ENCODE data around the gene TAP2. TPM values are rescaled to one million over a fixed set of nuclear protein-coding genes. Genes with fewer than 3 reads are reported as not detected.
"Not testable (repeated sequence)": the region's sequence is repeated elsewhere in the genome, so short reads cannot be mapped to it uniquely, and the experiment has no call there.

The TAP2 gene
- total RNA-seq, 1 donor from 2014 or later, result 81.8 TPM

GRCh38 chr6:32882879-32883250 is 44.3 kb upstream of the TAP2 start:
- intact Hi-C loops (cut with DNase I), result loop anchor here (10.0 kb wide), 1 partner anchor 102 kb away; no protein-coding TSS in a partner anchor
- Histone ChIP-seq H3K9me3 (no peaks in the 10 kb centered on the region), H3K4me3 (no peak overlapping the region), H3K27me3 (ENCODE audit: low read depth) (no peaks in the 10 kb centered on the region), H3K27ac (no peak overlapping the region), H3K4me1 (peaks cover 13% of the 10 kb centered on the region), H3K36me3 (no peaks in the 10 kb centered on the region)
- TF ChIP-seq CTCF (IDR thresholded peaks at IDR 0.05), result no peak
- no peak for ATAC-seq
- no peak for DNase-seq

- not testable (repeated sequence) for DNase-seq; H3K9me3 ChIP-seq; H3K4me3 ChIP-seq; H3K27me3 ChIP-seq (ENCODE audit: low read depth); H3K36me3 ChIP-seq; ATAC-seq; H3K27ac ChIP-seq
- H3K4me1 ChIP-seq, result peaks cover 13% of the 10 kb centered on the region
- intact Hi-C loops (cut with DNase I), result loop anchor here (10.0 kb wide), 1 partner anchor 104 kb away; no protein-coding TSS in a partner anchor
These were observed 42.4 kb upstream of the TAP2 start for GRCh38 chr6:32880962-32881361.

GRCh38 chr6:32879691-32880090 is 41.2 kb upstream of the TAP2 start:
- no peak overlapping the region for H3K27ac ChIP-seq
- peaks cover 10% of the 10 kb centered on the region for H3K4me1 ChIP-seq
- H3K27me3 ChIP-seq (ENCODE audit: low read depth), result no peaks in the 10 kb centered on the region
- ATAC-seq (peak in 1 of 2 donors; percentile 10), DNase-seq (no peak)
- no peak overlapping the region for H3K4me3 ChIP-seq
- TF ChIP-seq CTCF (IDR thresholded peaks at IDR 0.05), result no peak
- no peaks in the 10 kb centered on the region for H3K9me3 ChIP-seq
- intact Hi-C loops (cut with DNase I), result loop anchor here (10.0 kb wide), 1 partner anchor 105 kb away; no protein-coding TSS in a partner anchor
- H3K36me3 ChIP-seq, result no peaks in the 10 kb centered on the region

GRCh38 chr6:32876603-32877002 is 38.1 kb upstream of the TAP2 start:
- no peak for ATAC-seq
- Histone ChIP-seq H3K27ac (no peak overlapping the region), H3K4me1 (no peaks in the 10 kb centered on the region), H3K4me3 (no peak overlapping the region), H3K27me3 (ENCODE audit: low read depth) (no peaks in the 10 kb centered on the region), H3K36me3 (no peaks in the 10 kb centered on the region), H3K9me3 (no peaks in the 10 kb centered on the region)
- TF ChIP-seq CTCF (IDR thresholded peaks at IDR 0.05), result no peak
- DNase-seq, result no peak
- intact Hi-C loops (cut with DNase I), result no loop called here

GRCh38 chr6:32873947-32874346 is 35.4 kb upstream of the TAP2 start:
- H3K9me3 ChIP-seq; H3K4me1 ChIP-seq; H3K27me3 ChIP-seq (ENCODE audit: low read depth); H3K36me3 ChIP-seq; H3K27ac ChIP-seq; DNase-seq; ATAC-seq; intact Hi-C loops (cut with DNase I); H3K4me3 ChIP-seq: not testable (repeated sequence)

- H3K4me3 ChIP-seq, result no peak overlapping the region
- intact Hi-C loops (cut with DNase I), result no loop called here
- peak; percentile 83 to 84 for ATAC-seq
- peak; percentile 94 for TF ChIP-seq CTCF (IDR thresholded peaks at IDR 0.05)
- H3K36me3 ChIP-seq, result no peaks in the 10 kb centered on the region
- no peaks in the 10 kb centered on the region for H3K27me3 ChIP-seq (ENCODE audit: low read depth)
- no peaks in the 10 kb centered on the region for H3K9me3 ChIP-seq
- H3K4me1 ChIP-seq, result no peaks in the 10 kb centered on the region
- no peak overlapping the region for H3K27ac ChIP-seq
- DNase-seq, result peak; percentile 76
These were observed 29.8 kb upstream of the TAP2 start for GRCh38 chr6:32868257-32868788.
